Osteocyte (in vitro differentiated cells): Measurements from ENCODE around the gene KIF21B. TPM values are rescaled to one million over a fixed set of nuclear protein-coding genes. Genes with fewer than 3 reads are reported as not detected.

Experiments
- DNase-seq: peaks from one replicate; pipeline ENCODE4 v3.0.0; 2021; ENCODE audit warnings: mixed read lengths; ENCODE audit not compliant: unreplicated experiment; ENCODE audit errors: extremely low spot score
- H3K27ac Mint-ChIP-seq: one replicate; pipeline ENCODE4 v1.8.0; 2021; ENCODE audit warnings: mild to moderate bottlenecking, mixed read lengths; ENCODE audit not compliant: unreplicated experiment
- H3K27me3 Mint-ChIP-seq: one replicate; pipeline ENCODE4 v1.8.0; 2021; ENCODE audit warnings: mixed read lengths; ENCODE audit not compliant: unreplicated experiment
- H3K36me3 Mint-ChIP-seq: one replicate; pipeline ENCODE4 v1.8.0; 2021; ENCODE audit warnings: mixed read lengths; ENCODE audit not compliant: unreplicated experiment
- H3K4me1 Mint-ChIP-seq: one replicate; pipeline ENCODE4 v1.8.0; 2021; ENCODE audit warnings: mixed read lengths; ENCODE audit not compliant: unreplicated experiment
- H3K4me3 Mint-ChIP-seq: one replicate; pipeline ENCODE4 v1.8.0; 2021; ENCODE audit warnings: mild to moderate bottlenecking, moderate library complexity, mixed read lengths; ENCODE audit not compliant: unreplicated experiment
- H3K9me3 Mint-ChIP-seq: one replicate; pipeline ENCODE4 v1.8.0; 2021; ENCODE audit warnings: mixed read lengths; ENCODE audit not compliant: unreplicated experiment
- total RNA-seq: library from RNA; stranded (reverse); gene quantifications from 2 replicates; pipeline ENCODE4 v1.2.1, GENCODE V29; 2021
- TF ChIP-seq, protein P1 (sequence below): fragments of 200-600 bp; sonication (generic); IDR thresholded peaks from 2 replicates; pipeline ENCODE4 v1.5.0; 2021; ENCODE audit warnings: antibody characterized with exemption, mild to moderate bottlenecking, moderate library complexity

Gene KIF21B
- total RNA-seq, 1 donor from 2014 or later = 0.97 TPM

DNA sequence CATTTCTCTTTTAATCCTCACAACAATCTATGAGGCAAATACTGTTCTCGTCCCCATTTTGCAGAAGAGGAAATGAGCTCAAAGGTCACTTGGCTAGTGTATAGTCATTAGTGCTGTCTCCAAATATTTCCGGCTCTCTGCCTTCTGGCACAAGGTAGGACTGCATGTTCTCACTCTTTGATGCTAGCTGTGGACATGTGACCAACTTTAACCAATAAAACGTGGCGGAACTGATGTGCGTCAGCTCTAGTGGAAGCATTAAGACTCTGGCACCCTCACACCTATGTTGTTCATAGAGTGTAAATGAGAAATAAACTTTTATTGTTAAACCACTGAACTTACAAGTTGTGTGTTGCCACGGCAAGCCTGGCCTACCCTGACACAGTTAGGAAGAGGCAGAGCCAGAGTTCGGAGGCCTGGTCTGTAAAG lies 5.0 kb upstream of the KIF21B start:
- DNase-seq = no peak
- TF ChIP-seq, protein P1, sequence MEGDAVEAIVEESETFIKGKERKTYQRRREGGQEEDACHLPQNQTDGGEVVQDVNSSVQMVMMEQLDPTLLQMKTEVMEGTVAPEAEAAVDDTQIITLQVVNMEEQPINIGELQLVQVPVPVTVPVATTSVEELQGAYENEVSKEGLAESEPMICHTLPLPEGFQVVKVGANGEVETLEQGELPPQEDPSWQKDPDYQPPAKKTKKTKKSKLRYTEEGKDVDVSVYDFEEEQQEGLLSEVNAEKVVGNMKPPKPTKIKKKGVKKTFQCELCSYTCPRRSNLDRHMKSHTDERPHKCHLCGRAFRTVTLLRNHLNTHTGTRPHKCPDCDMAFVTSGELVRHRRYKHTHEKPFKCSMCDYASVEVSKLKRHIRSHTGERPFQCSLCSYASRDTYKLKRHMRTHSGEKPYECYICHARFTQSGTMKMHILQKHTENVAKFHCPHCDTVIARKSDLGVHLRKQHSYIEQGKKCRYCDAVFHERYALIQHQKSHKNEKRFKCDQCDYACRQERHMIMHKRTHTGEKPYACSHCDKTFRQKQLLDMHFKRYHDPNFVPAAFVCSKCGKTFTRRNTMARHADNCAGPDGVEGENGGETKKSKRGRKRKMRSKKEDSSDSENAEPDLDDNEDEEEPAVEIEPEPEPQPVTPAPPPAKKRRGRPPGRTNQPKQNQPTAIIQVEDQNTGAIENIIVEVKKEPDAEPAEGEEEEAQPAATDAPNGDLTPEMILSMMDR = no peak
- H3K36me3 Mint-ChIP-seq = no peaks in the 10 kb centered on the region
- peaks cover 14% of the 10 kb centered on the region for H3K4me1 Mint-ChIP-seq
- no peak overlapping the region for H3K4me3 Mint-ChIP-seq
- H3K27me3 Mint-ChIP-seq = no peaks in the 10 kb centered on the region
- H3K27ac Mint-ChIP-seq = no peak overlapping the region
- no peaks in the 10 kb centered on the region for H3K9me3 Mint-ChIP-seq

DNA sequence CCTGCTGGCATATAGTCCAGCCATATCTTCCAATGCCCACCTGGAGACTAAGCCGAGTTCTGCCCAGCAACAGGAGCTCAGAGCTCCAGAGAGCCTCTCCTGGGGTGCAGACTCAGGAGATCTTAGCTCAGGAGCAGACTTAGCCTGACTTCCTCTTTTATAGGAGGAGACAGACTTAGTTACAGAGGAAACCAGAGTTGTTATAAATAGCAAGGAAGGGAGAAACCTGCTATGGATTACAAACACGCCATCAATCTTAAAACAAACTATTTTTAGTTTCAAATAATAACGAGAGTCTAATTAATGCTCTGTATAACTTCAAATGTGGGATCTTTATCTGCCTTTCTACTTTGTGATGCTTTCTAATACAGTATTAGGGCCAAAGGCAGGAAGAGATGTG lies 3.3 kb upstream of the KIF21B start:
- no peak for DNase-seq
- Mint-ChIP-seq H3K4me1 (peaks cover 21% of the 10 kb centered on the region), H3K27me3 (peaks cover 5% of the 10 kb centered on the region), H3K4me3 (no peak overlapping the region), H3K9me3 (no peaks in the 10 kb centered on the region), H3K36me3 (no peaks in the 10 kb centered on the region), H3K27ac (no peak overlapping the region)
- TF ChIP-seq, protein P1 = no peak

DNA sequence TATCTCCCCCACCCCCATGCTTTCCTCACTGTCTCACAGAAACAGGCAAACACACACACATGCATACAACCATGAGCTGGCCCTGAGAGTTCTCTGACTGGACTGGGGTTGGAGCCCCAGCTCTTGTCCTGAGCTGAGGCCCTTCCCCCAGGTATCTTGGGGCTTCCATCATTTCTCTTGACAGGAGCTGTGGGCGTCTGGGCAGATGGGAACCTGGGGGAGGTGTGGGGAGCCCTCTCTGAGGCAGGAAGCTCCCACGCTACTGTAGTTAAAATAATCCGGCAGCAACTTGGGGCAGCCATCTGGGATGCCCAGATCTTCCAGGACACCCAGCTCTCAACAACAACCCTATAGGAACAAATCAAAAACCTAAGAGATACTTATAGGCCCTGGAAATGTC lies 2.7 kb upstream of the KIF21B start:
- TF ChIP-seq, protein P1 = no peak
- H3K27ac Mint-ChIP-seq = no peak overlapping the region
- H3K4me3 Mint-ChIP-seq = no peak overlapping the region
- no peak for DNase-seq
- peaks cover 5% of the 10 kb centered on the region for H3K27me3 Mint-ChIP-seq
- peaks cover 21% of the 10 kb centered on the region for H3K4me1 Mint-ChIP-seq
- H3K9me3 Mint-ChIP-seq = no peaks in the 10 kb centered on the region
- no peaks in the 10 kb centered on the region for H3K36me3 Mint-ChIP-seq

DNA sequence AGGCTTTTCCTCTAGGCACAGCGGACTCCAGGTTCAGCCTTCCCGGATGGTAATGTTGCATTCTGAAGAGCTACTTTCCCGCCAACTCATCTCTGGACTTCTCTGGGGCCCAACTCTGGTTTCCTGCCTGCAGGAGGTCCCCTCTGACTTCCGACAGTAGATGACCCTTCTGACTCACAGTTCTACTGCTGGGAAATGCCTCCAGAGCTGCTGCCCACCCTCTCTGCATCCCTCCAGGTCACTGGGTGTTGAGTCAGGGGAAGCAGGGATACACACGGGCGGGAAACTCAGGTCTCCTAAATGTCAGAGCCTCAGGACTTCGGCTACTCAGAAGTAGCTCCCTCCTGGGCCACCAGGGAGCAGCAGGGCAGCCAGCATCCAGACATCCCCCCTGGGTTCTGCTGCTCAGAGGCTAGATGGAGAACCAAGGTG lies 2.1 kb upstream of the KIF21B start:
- DNase-seq = no peak
- Mint-ChIP-seq H3K9me3 (no peaks in the 10 kb centered on the region), H3K4me1 (peaks cover 21% of the 10 kb centered on the region), H3K36me3 (no peaks in the 10 kb centered on the region), H3K4me3 (no peak overlapping the region), H3K27ac (no peak overlapping the region), H3K27me3 (peaks cover 5% of the 10 kb centered on the region)
- TF ChIP-seq, protein P1 = peak; percentile 44

DNA sequence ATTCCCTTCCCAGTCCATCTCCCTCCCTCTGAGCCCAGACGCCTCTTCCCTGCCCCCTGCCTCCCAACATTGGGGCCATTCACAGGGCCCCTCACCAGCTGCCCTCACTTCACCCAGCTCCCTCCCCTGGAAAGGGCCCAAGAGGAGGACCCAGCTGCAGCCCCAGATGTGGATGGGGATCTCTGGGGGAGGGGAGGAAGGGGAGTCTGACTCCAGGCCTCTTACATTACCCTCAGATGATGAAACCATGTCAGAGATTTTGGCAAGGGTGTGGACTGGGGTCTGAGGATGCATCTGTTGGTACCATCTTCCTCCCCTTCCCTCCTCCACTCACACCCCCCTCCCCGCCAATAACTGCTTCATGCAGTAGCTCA lies 1.1 kb upstream of the KIF21B start:
- peaks cover 5% of the 10 kb centered on the region for H3K27me3 Mint-ChIP-seq
- TF ChIP-seq, protein P1 = no peak
- no peaks in the 10 kb centered on the region for H3K36me3 Mint-ChIP-seq
- H3K4me1 Mint-ChIP-seq = peaks cover 22% of the 10 kb centered on the region
- no peak overlapping the region for H3K4me3 Mint-ChIP-seq
- H3K27ac Mint-ChIP-seq = no peak overlapping the region
- no peak for DNase-seq
- no peaks in the 10 kb centered on the region for H3K9me3 Mint-ChIP-seq
